ENCODE data around the gene INPP5D.

The INPP5D gene

GRCh38 chr2:233085839-233086150 lies 25.7 kb downstream of the INPP5D start:
- no peak for DNase-seq (ENCODE audit: low read depth in 2 of 2)
- no peak overlapping the region for H3K4me3 ChIP-seq (replicated peaks in 1 of 2; ENCODE audit: low read depth in 2 of 2, low read length in 2 of 2)

GRCh38 chr2:233087713-233088112 lies 27.6 kb downstream of the INPP5D start:
- TF ChIP-seq CTCF (IDR thresholded peaks at IDR 0.05; ENCODE audit: low read depth, low read length) = no peak
- no peak overlapping the region for H3K4me3 ChIP-seq (replicated peaks in 1 of 2; ENCODE audit: low read depth in 2 of 2, low read length in 2 of 2)
- no peak for DNase-seq (ENCODE audit: low read depth in 2 of 2)

More at GRCh38 chr2:233085839-233086150, 25.7 kb downstream of the INPP5D start:
- TF ChIP-seq CTCF (IDR thresholded peaks at IDR 0.05; ENCODE audit: low read depth, low read length) = no peak

- H3K4me3 ChIP-seq (replicated peaks in 1 of 2; ENCODE audit: low read depth in 2 of 2, low read length in 2 of 2) = no peak overlapping the region
- DNase-seq (ENCODE audit: low read depth in 2 of 2) = no peak
- no peak for TF ChIP-seq CTCF (IDR thresholded peaks at IDR 0.05; ENCODE audit: low read depth, low read length)
Observed at GRCh38 chr2:233088972-233089345, 28.8 kb downstream of the INPP5D start.

GRCh38 chr2:233089851-233090250 lies 29.7 kb downstream of the INPP5D start:
- no peak for DNase-seq (ENCODE audit: low read depth in 2 of 2)
- no peak overlapping the region for H3K4me3 ChIP-seq (replicated peaks in 1 of 2; ENCODE audit: low read depth in 2 of 2, low read length in 2 of 2)
- TF ChIP-seq CTCF (IDR thresholded peaks at IDR 0.05; ENCODE audit: low read depth, low read length) = no peak

- TF ChIP-seq CTCF (IDR thresholded peaks at IDR 0.05; ENCODE audit: low read depth, low read length) = no peak
- no peak overlapping the region for H3K4me3 ChIP-seq (replicated peaks in 1 of 2; ENCODE audit: low read depth in 2 of 2, low read length in 2 of 2)
- no peak for DNase-seq (ENCODE audit: low read depth in 2 of 2)
Observed at GRCh38 chr2:233090879-233091278, 30.7 kb downstream of the INPP5D start.

- DNase-seq (ENCODE audit: low read depth in 2 of 2) = no peak
- no peak overlapping the region for H3K4me3 ChIP-seq (replicated peaks in 1 of 2; ENCODE audit: low read depth in 2 of 2, low read length in 2 of 2)
- no peak for TF ChIP-seq CTCF (IDR thresholded peaks at IDR 0.05; ENCODE audit: low read depth, low read length)
Observed at GRCh38 chr2:233091595-233092375, 31.6 kb downstream of the INPP5D start.
